K562 (cell line): ENCODE measurements around the gene VWA7. TPM values are rescaled to one million over a fixed set of nuclear protein-coding genes. Genes with fewer than 3 reads are reported as not detected.

Experiments used
- ESRRB ChIP-seq: fragments of 250-450 bp; sonication (Bioruptor Pico); IDR thresholded peaks from 2 replicates; pipeline ENCODE4 v1.5.0; 2020; ENCODE audit warnings: mild to moderate bottlenecking, moderate library complexity, borderline replicate concordance
- ILK ChIP-seq: fragments of 450-650 bp; IDR thresholded peaks from 2 replicates; pipeline ENCODE4 v1.6.1; 2016; ENCODE audit warnings: missing genetic modification characterization, low read depth, mild to moderate bottlenecking, missing compliant biosample characterization, moderate library complexity, borderline replicate concordance
- RBM14 ChIP-seq: fragments of 200-400 bp; formaldehyde crosslinking; IDR thresholded peaks from 2 replicates; pipeline ENCODE4 v1.6.1; 2018; ENCODE audit warnings: low read depth, mild to moderate bottlenecking, low read length, moderate library complexity, borderline replicate concordance; ENCODE audit not compliant: insufficient read depth
- SLC30A9 ChIP-seq: fragments of 250-450 bp; sonication (Bioruptor Pico); IDR thresholded peaks from 2 replicates; pipeline ENCODE4 v1.8.0; 2022; ENCODE audit warnings: mild to moderate bottlenecking, moderate library complexity
- SMARCB1 ChIP-seq: IDR thresholded peaks from 2 replicates; pipeline ENCODE4 v1.6.1; 2011; ENCODE audit warnings: improper control_type of control experiment, low read depth; ENCODE audit not compliant: insufficient read length
- TAF7 ChIP-seq: fragments of 450-650 bp; IDR thresholded peaks from 2 replicates; pipeline ENCODE4 v1.6.1; 2016; ENCODE audit warnings: missing genetic modification characterization, missing compliant biosample characterization
- ZBTB17 ChIP-seq: fragments of 450-650 bp; formaldehyde crosslinking; IDR thresholded peaks from 2 replicates; pipeline ENCODE4 v1.4.0; 2020; ENCODE audit warnings: mild to moderate bottlenecking
- ZNF134 ChIP-seq: fragments of 250-450 bp; sonication (Bioruptor Pico); conservative IDR thresholded peaks from 2 replicates; pipeline ENCODE4 v1.4.0; 2020
- ZNF444 ChIP-seq: fragments of 250-450 bp; sonication (Bioruptor Pico); IDR thresholded peaks from 2 replicates; pipeline ENCODE4 v1.4.0; 2020; ENCODE audit warnings: mild to moderate bottlenecking, moderate library complexity
- ZNF57 ChIP-seq: fragments of 450-650 bp; formaldehyde crosslinking; IDR thresholded peaks from 2 replicates; pipeline ENCODE4 v1.4.0; 2020; ENCODE audit warnings: mild to moderate bottlenecking, moderate library complexity
- ZNF695 ChIP-seq: fragments of 450-650 bp; formaldehyde crosslinking; IDR thresholded peaks from 2 replicates; pipeline ENCODE4 v1.4.0; 2020; ENCODE audit warnings: mild to moderate bottlenecking, moderate library complexity
- polyA plus RNA-seq, 8 experiments: library from polyadenylated mRNA; depleted of rRNA in 4 of 8; stranded (reverse) in 5 of 8; unstranded in 3 of 8; fragments of >200 nt; fragmentation: Nextera tagmentation in 2 of 8; fragmentation: Illumina TruSeq in 1 of 8; extraction: Ambion mirVana in 2 of 8; extraction: Trizol in 1 of 8; gene quantifications; 2 replicates each; pipeline versions ENCODE4 v1.2.1 to v1.2.3, GENCODE V29; 2011 to 2014; ENCODE audit warnings: inconsistent platforms in 1 of 8, missing spikeins in 1 of 8
- total RNA-seq, 7 experiments: library from RNA; depleted of rRNA in 6 of 7; stranded (reverse); fragments of >200 nt in 6 of 7; fragmentation: Illumina TruSeq in 2 of 7; extraction: Trizol in 2 of 7; gene quantifications; 2 replicates each; pipeline versions ENCODE4 v1.2.1 to v1.2.3, GENCODE V29; 2011 to 2021; ENCODE audit warnings: low replicate concordance in 1 of 7
- TF ChIP-seq, protein P1 (sequence below): fragments of 450-650 bp; IDR thresholded peaks from 2 replicates; pipeline ENCODE4 v1.6.1; 2017; ENCODE audit warnings: antibody characterized with exemption, mild to moderate bottlenecking
- TF ChIP-seq, protein P2 (sequence below): fragments of 450-650 bp; IDR thresholded peaks from 2 replicates; pipeline ENCODE4 v1.6.1; 2018; ENCODE audit warnings: mild to moderate bottlenecking, low read depth; ENCODE audit not compliant: partially characterized antibody
- TF ChIP-seq, protein P3 (sequence below): sonication (generic); formaldehyde crosslinking; IDR thresholded peaks from 2 replicates; pipeline ENCODE4 v1.8.0; 2023; ENCODE audit warnings: mild to moderate bottlenecking, missing genetic modification reagents
- TF ChIP-seq, protein P4 (sequence below): fragments of 450-650 bp; formaldehyde crosslinking; IDR thresholded peaks from 2 replicates; pipeline ENCODE4 v1.4.0; 2022; ENCODE audit warnings: missing genetic modification characterization

The VWA7 gene
- total and polyA plus RNA-seq, 9 of the 15 experiments (the other 6 are each of a cell fraction or from before 2014, with no cell fraction given) = 0.18 to 2.9 (median 0.95) TPM

DNA sequence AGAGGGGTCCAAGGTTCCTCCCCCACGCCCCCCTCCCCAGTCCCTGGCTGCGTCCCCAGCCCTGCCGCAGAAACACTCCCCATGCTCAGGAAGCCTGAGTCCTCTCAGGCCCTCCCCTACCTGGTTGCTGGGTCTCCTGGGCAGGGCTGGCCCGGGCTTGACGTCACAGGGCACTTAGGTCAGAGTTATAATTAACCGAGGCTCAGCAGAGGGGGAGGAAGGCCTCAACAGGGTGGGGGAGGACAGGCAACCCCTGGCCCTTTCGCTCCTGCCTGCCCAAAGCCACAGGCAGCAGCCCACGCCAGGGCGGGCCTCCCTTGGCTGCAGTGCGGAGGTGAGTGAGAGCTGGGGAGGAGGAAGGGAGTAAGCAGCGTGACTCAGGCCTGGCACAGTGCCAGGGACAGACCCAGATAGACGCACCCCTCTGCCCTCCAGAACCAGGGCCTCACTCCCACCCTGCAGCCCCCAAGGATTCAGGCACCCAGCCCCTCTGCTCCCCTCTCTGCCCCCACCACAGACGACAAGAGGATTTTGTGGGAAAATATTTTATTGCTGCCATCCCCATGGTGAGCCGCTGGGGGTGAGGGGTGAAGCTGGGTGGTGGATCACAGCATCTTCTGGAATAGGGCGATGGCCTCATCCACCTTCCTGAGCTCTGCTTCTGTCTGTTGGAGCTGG, at the start of gene VWA7 (continued):
- TF ChIP-seq, protein P1, sequence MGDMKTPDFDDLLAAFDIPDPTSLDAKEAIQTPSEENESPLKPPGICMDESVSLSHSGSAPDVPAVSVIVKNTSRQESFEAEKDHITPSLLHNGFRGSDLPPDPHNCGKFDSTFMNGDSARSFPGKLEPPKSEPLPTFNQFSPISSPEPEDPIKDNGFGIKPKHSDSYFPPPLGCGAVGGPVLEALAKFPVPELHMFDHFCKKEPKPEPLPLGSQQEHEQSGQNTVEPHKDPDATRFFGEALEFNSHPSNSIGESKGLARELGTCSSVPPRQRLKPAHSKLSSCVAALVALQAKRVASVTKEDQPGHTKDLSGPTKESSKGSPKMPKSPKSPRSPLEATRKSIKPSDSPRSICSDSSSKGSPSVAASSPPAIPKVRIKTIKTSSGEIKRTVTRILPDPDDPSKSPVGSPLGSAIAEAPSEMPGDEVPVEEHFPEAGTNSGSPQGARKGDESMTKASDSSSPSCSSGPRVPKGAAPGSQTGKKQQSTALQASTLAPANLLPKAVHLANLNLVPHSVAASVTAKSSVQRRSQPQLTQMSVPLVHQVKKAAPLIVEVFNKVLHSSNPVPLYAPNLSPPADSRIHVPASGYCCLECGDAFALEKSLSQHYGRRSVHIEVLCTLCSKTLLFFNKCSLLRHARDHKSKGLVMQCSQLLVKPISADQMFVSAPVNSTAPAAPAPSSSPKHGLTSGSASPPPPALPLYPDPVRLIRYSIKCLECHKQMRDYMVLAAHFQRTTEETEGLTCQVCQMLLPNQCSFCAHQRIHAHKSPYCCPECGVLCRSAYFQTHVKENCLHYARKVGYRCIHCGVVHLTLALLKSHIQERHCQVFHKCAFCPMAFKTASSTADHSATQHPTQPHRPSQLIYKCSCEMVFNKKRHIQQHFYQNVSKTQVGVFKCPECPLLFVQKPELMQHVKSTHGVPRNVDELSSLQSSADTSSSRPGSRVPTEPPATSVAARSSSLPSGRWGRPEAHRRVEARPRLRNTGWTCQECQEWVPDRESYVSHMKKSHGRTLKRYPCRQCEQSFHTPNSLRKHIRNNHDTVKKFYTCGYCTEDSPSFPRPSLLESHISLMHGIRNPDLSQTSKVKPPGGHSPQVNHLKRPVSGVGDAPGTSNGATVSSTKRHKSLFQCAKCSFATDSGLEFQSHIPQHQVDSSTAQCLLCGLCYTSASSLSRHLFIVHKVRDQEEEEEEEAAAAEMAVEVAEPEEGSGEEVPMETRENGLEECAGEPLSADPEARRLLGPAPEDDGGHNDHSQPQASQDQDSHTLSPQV = no peak
- TF ChIP-seq RBM14 (0 out of 2 replicates have a peak, but pooled peaks have one; percentile 26), TAF7 (tag) (0 out of 2 replicates have a peak, but pooled peaks have one; percentile 18), ZNF134 (CRISPR knock-in tag) (peak; percentile 20; the same call in 1 of the 2 replicates), ILK (tag) (no peak), ESRRB (no peak), ZNF444 (no peak), ZNF695 (CRISPR knock-in tag) (no peak; the same call in 1 of the 2 replicates), SLC30A9 (no peak), SMARCB1 (peak; percentile 94), ZBTB17 (CRISPR knock-in tag) (no peak; the same call in none of the 2 replicates), ZNF57 (CRISPR knock-in tag) (no peak)
- TF ChIP-seq, protein P2, sequence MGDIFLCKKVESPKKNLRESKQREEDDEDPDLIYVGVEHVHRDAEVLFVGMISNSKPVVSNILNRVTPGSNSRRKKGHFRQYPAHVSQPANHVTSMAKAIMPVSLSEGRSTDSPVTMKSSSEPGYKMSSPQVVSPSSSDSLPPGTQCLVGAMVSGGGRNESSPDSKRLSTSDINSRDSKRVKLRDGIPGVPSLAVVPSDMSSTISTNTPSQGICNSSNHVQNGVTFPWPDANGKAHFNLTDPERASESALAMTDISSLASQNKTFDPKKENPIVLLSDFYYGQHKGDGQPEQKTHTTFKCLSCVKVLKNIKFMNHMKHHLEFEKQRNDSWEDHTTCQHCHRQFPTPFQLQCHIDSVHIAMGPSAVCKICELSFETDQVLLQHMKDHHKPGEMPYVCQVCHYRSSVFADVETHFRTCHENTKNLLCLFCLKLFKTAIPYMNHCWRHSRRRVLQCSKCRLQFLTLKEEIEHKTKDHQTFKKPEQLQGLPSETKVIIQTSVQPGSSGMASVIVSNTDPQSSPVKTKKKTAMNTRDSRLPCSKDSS = no peak
- TF ChIP-seq, protein P3, sequence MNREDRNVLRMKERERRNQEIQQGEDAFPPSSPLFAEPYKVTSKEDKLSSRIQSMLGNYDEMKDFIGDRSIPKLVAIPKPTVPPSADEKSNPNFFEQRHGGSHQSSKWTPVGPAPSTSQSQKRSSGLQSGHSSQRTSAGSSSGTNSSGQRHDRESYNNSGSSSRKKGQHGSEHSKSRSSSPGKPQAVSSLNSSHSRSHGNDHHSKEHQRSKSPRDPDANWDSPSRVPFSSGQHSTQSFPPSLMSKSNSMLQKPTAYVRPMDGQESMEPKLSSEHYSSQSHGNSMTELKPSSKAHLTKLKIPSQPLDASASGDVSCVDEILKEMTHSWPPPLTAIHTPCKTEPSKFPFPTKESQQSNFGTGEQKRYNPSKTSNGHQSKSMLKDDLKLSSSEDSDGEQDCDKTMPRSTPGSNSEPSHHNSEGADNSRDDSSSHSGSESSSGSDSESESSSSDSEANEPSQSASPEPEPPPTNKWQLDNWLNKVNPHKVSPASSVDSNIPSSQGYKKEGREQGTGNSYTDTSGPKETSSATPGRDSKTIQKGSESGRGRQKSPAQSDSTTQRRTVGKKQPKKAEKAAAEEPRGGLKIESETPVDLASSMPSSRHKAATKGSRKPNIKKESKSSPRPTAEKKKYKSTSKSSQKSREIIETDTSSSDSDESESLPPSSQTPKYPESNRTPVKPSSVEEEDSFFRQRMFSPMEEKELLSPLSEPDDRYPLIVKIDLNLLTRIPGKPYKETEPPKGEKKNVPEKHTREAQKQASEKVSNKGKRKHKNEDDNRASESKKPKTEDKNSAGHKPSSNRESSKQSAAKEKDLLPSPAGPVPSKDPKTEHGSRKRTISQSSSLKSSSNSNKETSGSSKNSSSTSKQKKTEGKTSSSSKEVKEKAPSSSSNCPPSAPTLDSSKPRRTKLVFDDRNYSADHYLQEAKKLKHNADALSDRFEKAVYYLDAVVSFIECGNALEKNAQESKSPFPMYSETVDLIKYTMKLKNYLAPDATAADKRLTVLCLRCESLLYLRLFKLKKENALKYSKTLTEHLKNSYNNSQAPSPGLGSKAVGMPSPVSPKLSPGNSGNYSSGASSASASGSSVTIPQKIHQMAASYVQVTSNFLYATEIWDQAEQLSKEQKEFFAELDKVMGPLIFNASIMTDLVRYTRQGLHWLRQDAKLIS = 0 out of 2 replicates have a peak, but pooled peaks have one; percentile 43
- TF ChIP-seq, protein P4, sequence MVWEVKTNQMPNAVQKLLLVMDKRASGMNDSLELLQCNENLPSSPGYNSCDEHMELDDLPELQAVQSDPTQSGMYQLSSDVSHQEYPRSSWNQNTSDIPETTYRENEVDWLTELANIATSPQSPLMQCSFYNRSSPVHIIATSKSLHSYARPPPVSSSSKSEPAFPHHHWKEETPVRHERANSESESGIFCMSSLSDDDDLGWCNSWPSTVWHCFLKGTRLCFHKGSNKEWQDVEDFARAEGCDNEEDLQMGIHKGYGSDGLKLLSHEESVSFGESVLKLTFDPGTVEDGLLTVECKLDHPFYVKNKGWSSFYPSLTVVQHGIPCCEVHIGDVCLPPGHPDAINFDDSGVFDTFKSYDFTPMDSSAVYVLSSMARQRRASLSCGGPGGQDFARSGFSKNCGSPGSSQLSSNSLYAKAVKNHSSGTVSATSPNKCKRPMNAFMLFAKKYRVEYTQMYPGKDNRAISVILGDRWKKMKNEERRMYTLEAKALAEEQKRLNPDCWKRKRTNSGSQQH (CRISPR knock-in tag) = peak; percentile 27; the same call in 1 of the 2 replicates
